A673 (cell line): ENCODE results near the gene ZNF488. TPM values are rescaled to one million over a fixed set of nuclear protein-coding genes. Genes with fewer than 3 reads are reported as not detected.

Experiments used
- BruUV-seq: library from RNA; stranded (reverse); fragments of 400-500 nt; replicated peaks from 2 replicates; lab custom pipeline; 2021; lab: Mats Ljungman, UMichigan
- CTCF ChIA-PET: fragments of 300-600 bp; sonication (Branson Sonifier 250); formaldehyde crosslinking; loops from one replicate; lab custom pipeline; 2022; ENCODE audit warnings: antibody characterized with exemption; lab: Charles Lee
- POLR2A ChIA-PET: fragments of 300-600 bp; sonication (Branson Sonifier 250); formaldehyde crosslinking; loops from one replicate; lab custom pipeline; 2022; ENCODE audit warnings: antibody characterized with exemption; ENCODE audit not compliant: low non-redundant PET; lab: Charles Lee
- DNase-seq: peaks from one replicate; pipeline ENCODE4 v3.0.0-alpha.2; 2015; ENCODE audit warnings: low spot score
- H3K27ac ChIP-seq: fragments of 200-600 bp; sonication (generic); 2 replicates; pipeline ENCODE4 v1.5.1; 2016; ENCODE audit warnings: mixed run types, low read depth, mild to moderate bottlenecking, mixed read lengths, antibody characterized with exemption, low read length; ENCODE audit not compliant: poor library complexity, severe bottlenecking
- H3K27me3 ChIP-seq: fragments of 200-600 bp; sonication (generic); replicated peaks from 2 replicates; pipeline ENCODE4 v1.6.1; 2017; ENCODE audit warnings: mixed run types, low read depth, mild to moderate bottlenecking, mixed read lengths, antibody characterized with exemption, low read length; ENCODE audit not compliant: insufficient read depth, poor library complexity
- H3K36me3 ChIP-seq: fragments of 200-600 bp; sonication (generic); 2 replicates; pipeline ENCODE4 v1.6.1; 2016; ENCODE audit warnings: mixed run types, mild to moderate bottlenecking, mixed read lengths, antibody characterized with exemption, low read length; ENCODE audit not compliant: insufficient read depth, poor library complexity, severe bottlenecking
- H3K4me1 ChIP-seq: fragments of 200-600 bp; sonication (generic); 2 replicates; pipeline ENCODE4 v1.6.1; 2017; ENCODE audit warnings: mixed run types, mild to moderate bottlenecking, mixed read lengths, antibody characterized with exemption, low read length; ENCODE audit not compliant: insufficient read depth, poor library complexity, severe bottlenecking
- H3K4me3 ChIP-seq: fragments of 200-600 bp; sonication (generic); 2 replicates; pipeline ENCODE4 v1.5.1; 2016; ENCODE audit warnings: low read depth, mixed run types, mild to moderate bottlenecking, mixed read lengths, low read length; ENCODE audit not compliant: poor library complexity, severe bottlenecking
- H3K9me3 ChIP-seq: fragments of 200-600 bp; sonication (generic); 2 replicates; pipeline ENCODE4 v1.6.1; 2016; ENCODE audit warnings: mixed run types, low read depth, mild to moderate bottlenecking, mixed read lengths, antibody characterized with exemption, low read length; ENCODE audit not compliant: poor library complexity, severe bottlenecking
- EZH2 ChIP-seq: fragments of 200-600 bp; sonication (generic); IDR thresholded peaks from 2 replicates; pipeline ENCODE4 v1.6.1; 2017; ENCODE audit warnings: borderline replicate concordance, low read depth, mild to moderate bottlenecking, mixed read lengths, antibody characterized with exemption, low read length; ENCODE audit not compliant: poor library complexity, severe bottlenecking
- intact Hi-C: fragments of 100-400 bp; cut with micrococcal nuclease; formaldehyde crosslinking; loops from one replicate; pipeline ENCODE4 v1.10.0; 2022; ENCODE audit not compliant: unreplicated experiment
- total RNA-seq: library from RNA; stranded (reverse); gene quantifications from 2 replicates; pipeline ENCODE4 v1.2.3, GENCODE V29; 2021
- TF ChIP-seq, protein P1 (sequence below): fragments of 300-800, 200-600 bp; sonication (generic); conservative IDR thresholded peaks from 2 replicates; pipeline ENCODE4 v1.5.1; 2017; ENCODE audit warnings: low read depth, mild to moderate bottlenecking, antibody characterized with exemption, low read length, moderate library complexity, mixed read lengths

Gene ZNF488
- total RNA-seq, 1 experiment from 2014 or later, result 0.09 TPM

DNA sequence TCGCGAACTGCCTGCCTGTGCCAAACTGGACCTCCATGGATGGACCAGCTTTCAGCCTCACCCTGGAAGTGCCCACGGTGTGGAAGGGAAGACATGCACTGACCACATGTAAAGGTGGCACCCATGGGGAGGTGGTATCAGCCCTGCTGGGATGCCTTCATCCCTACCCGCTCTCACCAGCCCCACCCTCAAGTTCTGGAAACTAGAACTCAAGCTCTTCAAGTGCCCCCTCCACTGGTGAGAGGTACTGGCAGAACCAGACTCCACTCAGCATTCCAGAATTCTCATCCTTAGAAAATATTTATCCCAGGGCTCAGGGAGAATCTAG, 5.9 kb downstream of the ZNF488 start:
- peaks cover 55% of the 10 kb centered on the region for H3K27me3 ChIP-seq
- H3K27ac ChIP-seq, result no peak overlapping the region
- intact Hi-C loops, result loop anchor here (10.0 kb wide), 1 partner anchor 63 kb away; no protein-coding TSS in a partner anchor
- DNase-seq, result no peak
- no peaks in the 10 kb centered on the region for H3K36me3 ChIP-seq
- CTCF ChIA-PET, result no interaction called here
- no peaks in the 10 kb centered on the region for H3K9me3 ChIP-seq
- no TSS peak for BruUV-seq
- TF ChIP-seq, protein P1, sequence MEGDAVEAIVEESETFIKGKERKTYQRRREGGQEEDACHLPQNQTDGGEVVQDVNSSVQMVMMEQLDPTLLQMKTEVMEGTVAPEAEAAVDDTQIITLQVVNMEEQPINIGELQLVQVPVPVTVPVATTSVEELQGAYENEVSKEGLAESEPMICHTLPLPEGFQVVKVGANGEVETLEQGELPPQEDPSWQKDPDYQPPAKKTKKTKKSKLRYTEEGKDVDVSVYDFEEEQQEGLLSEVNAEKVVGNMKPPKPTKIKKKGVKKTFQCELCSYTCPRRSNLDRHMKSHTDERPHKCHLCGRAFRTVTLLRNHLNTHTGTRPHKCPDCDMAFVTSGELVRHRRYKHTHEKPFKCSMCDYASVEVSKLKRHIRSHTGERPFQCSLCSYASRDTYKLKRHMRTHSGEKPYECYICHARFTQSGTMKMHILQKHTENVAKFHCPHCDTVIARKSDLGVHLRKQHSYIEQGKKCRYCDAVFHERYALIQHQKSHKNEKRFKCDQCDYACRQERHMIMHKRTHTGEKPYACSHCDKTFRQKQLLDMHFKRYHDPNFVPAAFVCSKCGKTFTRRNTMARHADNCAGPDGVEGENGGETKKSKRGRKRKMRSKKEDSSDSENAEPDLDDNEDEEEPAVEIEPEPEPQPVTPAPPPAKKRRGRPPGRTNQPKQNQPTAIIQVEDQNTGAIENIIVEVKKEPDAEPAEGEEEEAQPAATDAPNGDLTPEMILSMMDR, result no peak
- TF ChIP-seq EZH2, result no peak
- H3K4me3 ChIP-seq, result no peak overlapping the region
- peaks cover 1% of the 10 kb centered on the region for H3K4me1 ChIP-seq
- POLR2A ChIA-PET, result no interaction called here

DNA sequence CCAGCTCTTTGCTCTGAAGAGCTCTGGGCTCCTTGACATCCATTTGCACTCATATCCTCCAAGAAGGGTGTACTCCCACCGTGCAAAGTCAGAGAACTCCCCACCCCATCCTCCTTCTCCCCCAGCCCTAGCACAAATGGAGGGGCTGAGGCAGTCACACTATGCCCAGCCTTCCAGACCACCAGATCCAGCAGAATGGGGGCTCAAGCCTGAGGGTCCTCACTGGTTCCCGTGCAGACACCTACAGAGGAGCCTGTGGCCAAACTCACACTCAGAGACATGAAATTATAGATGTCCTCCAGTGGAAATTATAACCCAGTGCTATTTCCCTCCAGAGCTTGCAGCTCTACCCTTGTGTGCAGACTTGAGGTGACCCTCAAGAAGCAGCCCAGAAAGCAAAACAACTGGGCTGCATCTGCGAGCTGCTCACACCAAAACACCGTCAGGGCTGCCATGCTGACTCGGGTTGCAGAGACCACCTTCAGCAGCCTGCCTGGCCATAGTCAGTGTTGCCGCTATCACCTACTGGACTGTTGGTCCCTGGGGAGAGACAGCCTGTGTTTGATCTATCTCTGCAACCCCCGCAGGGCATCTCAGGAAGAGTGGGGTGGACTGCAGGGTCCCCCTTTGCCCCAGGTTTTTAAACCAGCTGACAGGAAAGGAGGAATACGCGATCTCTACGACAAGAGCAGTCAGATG, 7.4 kb downstream of the ZNF488 start:
- POLR2A ChIA-PET, result no interaction called here
- Histone ChIP-seq H3K27me3 (peaks cover 42% of the 10 kb centered on the region), H3K9me3 (no peaks in the 10 kb centered on the region), H3K4me3 (no peak overlapping the region), H3K27ac (no peak overlapping the region), H3K36me3 (no peaks in the 10 kb centered on the region), H3K4me1 (no peaks in the 10 kb centered on the region)
- no peak for TF ChIP-seq EZH2
- TF ChIP-seq, protein P1, result no peak
- intact Hi-C loops, result loop anchor here (10.0 kb wide), 1 partner anchor 62 kb away; no protein-coding TSS in a partner anchor
- CTCF ChIA-PET, result no interaction called here
- BruUV-seq, result no TSS peak
- DNase-seq, result no peak

DNA sequence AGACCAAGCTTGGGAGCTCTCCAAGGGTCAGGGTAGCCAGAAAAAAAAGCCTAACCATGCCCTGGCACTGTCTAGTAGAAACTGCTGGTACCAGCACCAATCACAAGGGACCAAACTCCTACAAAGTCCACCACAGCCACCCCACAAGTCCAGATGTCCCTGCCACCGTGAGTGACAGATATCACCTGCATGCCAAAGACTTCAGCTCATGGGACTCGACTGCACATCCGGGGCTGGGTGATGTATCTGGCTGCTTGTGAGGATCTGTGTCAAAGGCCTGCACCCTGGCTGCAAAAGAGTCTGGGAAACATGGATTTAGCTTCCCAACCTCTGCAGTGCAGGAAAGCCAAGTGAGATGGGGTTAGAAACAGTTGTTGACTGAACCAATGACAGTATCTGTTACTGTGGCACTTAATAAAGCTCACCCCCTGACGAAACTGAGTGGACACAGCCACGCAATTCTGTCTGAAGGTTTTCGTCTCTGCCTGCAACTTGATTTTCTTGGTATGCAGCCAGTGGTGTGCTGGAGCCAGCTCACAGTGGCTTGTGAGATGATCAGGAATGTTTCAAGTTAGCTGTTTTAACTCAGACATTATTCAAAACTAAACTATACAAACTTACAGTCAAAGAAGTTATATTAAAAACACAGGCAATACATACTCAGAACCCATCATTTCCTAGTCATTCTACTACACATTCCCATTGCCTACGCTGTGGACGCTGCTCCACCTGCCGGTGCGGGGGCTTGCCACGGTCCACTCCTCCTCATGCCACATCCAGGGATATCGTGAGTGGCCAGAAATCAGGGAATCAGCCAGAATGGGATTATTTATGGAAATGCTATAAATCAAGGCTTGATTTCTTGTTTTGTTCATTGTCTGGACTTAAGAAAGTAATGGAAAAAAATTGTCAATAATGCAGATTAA, 9.2 kb downstream of the ZNF488 start:
- no peak overlapping the region for H3K4me3 ChIP-seq
- no peaks in the 10 kb centered on the region for H3K9me3 ChIP-seq
- H3K27me3 ChIP-seq, result peaks cover 37% of the 10 kb centered on the region
- H3K4me1 ChIP-seq, result no peaks in the 10 kb centered on the region
- ChIA-PET POLR2A (no interaction called here), CTCF (interaction anchor here (0.6 kb wide), 1 partner anchor 836 kb away, joined by 3 read pairs; no protein-coding TSS in a partner anchor)
- intact Hi-C loops, result loop anchor here (10.0 kb wide), 1 partner anchor 60 kb away; no protein-coding TSS in a partner anchor
- DNase-seq, result no peak
- BruUV-seq, result no TSS peak
- no peak overlapping the region for H3K27ac ChIP-seq
- no peaks in the 10 kb centered on the region for H3K36me3 ChIP-seq
- TF ChIP-seq EZH2, result no peak
- TF ChIP-seq, protein P1, result no peak
